ENCODE measurements around the gene CERS4.
"Not testable (repeated sequence)": the region's sequence is repeated elsewhere in the genome, so short reads cannot be mapped to it uniquely, and the experiment has no call there.

Gene CERS4, protein sequence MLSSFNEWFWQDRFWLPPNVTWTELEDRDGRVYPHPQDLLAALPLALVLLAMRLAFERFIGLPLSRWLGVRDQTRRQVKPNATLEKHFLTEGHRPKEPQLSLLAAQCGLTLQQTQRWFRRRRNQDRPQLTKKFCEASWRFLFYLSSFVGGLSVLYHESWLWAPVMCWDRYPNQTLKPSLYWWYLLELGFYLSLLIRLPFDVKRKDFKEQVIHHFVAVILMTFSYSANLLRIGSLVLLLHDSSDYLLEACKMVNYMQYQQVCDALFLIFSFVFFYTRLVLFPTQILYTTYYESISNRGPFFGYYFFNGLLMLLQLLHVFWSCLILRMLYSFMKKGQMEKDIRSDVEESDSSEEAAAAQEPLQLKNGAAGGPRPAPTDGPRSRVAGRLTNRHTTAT

GRCh38 chr19:8208922-8209461 is at the start of gene CERS4:
Gene CERS4 (plus strand): TSS chr19:8209370. CDS start chr19:8251077, 41,707 bp downstream.
- peak; percentile 44 for DNase-seq

DNA sequence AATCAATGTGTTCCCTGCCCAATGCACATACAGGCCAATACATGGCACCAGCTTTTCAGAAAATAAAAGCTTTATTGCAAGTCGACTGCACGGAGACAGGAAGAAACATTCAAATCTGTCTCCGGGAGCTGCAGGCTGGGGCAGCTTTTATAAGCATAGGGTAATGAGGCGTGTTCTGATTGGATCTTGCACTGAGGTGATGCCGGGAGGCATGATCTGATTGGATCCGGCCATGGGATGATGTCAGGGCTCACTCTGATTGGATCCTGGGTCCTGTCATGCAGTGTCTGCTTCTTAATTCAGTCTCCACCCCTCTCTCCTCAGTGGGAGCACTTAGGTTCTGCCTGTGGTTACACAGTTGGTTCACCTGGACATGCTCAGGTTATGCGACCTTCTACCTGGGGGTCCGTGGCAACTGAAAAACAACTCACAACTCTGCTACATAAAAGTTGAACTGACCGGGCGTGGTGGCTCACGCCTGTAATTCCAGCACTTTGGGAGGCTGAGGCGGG is 48.0 kb upstream of the CERS4 start:
- peak; percentile 22 for DNase-seq

DNA sequence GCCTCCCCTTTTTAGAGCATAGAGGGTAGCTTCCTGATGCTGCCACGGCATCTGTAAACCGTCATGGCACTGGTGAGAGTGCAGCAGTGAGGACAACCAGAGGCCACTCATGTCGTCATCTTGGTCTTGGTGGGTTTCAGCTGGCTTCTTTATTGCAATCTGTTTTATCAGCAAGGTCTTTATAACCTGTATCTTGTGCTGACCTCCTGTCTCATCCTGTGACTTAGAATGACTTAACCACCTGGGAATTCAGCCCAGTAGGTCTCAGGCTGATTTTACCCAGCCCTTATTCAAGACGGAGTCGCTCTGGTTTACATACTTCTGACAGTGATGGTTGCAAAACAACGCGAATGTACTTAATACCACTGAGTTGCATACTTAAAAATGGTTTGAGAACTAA is 45.4 kb upstream of the CERS4 start:
- no peak for DNase-seq

DNA sequence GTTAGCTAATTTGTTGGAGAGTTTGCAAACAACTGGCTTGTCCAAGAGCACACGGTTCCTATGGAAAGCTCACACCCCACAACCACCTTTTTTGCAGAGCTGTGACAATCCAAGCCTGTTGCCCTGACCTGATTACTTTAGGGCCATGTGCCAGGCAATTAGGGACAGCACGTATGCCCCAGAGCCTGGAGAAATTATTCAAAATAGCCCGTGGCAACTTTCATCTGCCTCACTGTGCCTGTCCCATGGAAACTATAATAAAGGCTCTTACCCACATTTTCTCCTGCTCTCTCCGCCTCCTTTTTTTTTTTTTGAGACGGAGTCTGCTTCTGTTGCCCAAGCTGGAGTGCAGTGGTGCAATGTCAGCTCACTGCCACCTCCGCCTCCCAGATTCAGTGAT is 41.2 kb upstream of the CERS4 start:
- no peak for DNase-seq

DNA sequence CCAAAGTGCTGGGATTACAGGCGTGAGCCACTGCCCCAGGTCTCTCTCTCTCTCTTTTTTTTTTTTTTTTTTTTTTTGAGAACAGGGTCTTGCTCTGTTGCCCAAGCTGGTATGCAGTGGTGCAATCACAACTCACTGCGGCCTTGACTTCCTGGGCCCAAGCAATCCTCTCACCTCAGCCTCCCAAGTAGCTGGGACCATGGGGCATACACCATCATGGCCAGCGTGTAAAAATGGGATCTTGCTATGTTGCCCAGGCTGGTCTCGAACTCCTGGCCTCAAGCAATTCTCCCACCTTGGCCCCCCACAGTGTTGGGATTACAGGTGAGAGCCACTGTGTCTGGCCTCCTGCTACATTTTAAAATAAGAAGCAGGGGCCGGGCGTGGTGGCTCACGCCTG is 40.6 kb upstream of the CERS4 start:
- DNase-seq = no peak

- no peak for DNase-seq
Measured at GRCh38 chr19:8174706-8175105, 34.5 kb upstream of the CERS4 start.

GRCh38 chr19:8180018-8180417 is 29.2 kb upstream of the CERS4 start:
- DNase-seq = no peak

DNA sequence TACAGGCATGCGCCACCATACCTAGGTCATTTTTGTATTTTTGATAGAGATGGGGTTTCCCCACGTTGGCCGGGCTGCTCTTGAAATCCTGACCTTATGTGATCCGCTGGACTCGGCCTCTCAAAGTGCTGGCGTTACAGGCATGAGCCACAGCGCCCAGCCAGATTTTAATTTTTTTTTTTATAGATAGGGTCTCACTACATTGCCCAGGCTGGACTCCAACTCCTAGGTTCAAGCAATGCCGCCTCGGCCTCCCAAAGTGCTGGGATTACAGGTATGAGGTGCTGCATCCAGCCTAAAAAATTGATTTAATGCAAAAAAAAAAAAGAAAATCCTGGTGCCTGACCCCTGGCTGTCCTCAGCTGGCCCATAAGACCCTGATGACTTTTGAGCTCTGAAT is 24.9 kb upstream of the CERS4 start:
- no peak for DNase-seq

GRCh38 chr19:8185343-8186068 is 23.7 kb upstream of the CERS4 start:
- DNase-seq = no peak

DNA sequence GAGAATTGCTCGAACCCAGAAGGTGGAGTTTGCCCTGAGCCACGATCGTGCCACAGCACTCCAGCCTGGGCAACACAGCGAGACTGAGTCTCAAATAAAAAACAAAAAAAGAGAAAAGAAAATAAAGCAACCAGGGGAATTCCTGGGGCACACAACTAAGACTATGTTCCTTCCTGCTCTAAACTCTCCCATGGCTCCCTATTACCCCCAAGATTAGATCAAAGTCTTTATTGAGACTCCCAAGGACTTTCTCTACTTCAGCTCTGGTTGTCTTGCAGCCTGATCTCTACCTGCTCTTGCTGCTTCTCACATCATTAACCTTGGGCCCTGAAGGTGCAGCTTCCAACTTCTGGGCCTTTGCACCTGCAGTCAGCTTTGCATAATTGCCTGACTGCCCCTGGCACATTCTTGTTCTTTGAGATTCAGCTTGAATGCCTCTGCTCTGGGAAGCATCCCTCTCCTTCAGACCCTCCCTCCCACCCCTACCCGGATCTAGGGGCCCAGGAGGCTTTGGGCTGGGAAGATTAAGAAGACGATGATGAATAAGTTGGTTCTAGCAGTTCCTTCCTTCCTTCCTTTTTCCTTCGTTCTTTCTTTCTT is 16.8 kb upstream of the CERS4 start:
- DNase-seq = no peak

DNA sequence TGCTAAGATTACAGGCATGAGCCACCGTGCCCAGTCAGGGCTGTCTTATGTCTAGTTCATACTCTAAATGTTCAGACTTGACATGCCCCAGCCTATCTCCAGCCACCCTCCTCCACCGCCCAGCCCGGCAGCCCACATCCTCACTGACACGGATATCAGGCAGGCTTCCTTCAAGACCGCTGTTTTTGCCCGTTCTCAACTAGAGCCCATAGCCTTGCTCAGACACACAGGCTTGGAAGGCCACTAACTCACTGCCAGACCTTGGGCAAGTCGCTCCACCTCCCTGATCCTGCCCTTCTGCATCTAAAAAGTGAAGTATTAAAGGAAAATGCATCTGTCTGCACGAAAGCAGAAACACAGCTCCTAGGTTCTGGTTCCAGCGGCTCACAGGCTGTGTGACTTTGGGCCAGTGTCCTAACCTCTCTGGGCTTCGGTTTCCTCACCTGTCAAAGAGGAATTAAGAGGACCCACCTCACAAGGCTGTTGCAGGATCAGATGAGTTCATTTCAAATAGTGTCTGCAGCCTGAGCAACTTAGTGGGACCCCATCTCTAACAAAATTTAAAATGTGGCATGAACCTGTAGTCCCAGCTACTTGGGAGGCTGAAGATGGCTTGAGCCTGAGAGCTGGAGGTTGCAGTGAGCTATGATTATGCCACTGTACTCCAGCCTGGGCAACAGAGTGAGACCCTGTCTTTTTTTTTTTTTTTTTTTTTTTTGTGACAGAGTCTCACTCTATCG is 14.5 kb upstream of the CERS4 start:
- DNase-seq = no peak

DNA sequence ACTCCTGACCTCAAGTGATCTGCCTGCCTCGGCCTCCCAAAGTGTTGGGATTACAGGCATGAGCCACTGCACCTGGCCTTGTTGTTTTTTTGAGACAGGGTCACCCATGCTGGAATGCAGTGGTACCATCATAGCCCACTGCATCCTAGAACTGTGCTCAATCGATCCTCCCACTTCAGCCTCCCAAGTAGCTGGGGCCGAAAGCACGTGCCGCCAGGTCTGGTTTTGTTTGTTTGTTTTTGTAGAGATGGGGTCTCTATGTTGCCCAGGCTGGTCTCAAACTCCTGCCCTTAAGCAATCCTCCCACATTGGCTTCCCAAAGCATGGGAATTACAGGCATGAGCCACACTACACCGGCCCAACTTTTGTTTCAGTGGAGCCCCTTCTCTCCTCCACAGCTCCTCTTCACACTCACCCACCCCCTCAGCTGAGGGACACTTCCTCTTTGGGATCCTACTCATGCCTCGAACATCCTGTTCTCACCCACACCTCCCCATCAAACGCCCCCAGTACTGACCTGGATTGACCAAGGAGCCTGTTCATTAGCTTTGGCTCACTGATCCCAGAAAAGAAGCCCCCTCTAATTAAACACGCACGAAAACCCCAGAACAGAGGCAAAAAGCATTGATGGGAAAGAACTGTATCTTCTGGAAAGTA is 12.8 kb upstream of the CERS4 start:
- no peak for DNase-seq

GRCh38 chr19:8203288-8204120 is 5.7 kb upstream of the CERS4 start:
- DNase-seq = not testable (repeated sequence)

GRCh38 chr19:8204961-8205360 is 4.2 kb upstream of the CERS4 start:
- DNase-seq = no peak

GRCh38 chr19:8206147-8207087 is 2.8 kb upstream of the CERS4 start:
- DNase-seq = no peak

- not testable (repeated sequence) for DNase-seq
Measured at GRCh38 chr19:8207326-8207725, 1.8 kb upstream of the CERS4 start.

DNA sequence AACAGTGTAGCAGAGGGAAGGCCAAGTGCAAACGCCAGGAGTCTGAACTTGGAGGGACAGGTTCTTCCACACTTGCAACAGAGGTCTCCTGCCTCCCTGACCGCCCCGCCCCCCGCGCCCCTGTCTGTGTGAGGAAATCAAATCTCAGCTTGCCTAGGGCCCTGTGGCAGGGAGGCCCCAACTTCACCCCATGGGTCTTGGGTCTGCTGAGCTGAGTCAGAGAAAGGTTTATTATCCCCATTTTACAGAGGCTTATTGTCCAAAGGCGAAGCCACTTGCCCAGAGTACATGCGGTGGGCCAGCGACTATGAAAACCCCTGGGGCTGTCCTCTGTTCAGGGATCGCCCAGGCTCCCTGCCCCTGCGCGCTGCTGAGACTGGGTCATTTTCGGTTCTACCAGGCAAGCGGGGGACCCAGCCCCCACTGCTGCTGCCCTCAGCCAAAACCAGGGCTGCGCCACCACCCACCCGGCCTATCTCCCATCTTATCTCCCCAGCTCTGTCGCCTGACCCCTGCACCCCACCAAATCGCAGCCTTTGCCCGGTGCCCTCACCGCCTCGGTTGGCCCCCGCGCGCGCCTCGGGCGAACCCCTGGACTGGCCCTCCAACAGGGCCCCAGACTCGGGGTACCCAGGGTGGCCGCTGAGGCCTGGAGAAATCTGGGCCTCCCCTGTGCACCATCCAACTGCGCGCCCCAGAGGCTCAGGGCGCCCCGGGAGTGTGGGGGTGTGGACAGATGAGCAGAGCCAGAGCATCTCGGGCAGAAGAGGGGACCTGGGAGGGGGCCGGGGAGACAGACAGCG is 850 bp upstream of the CERS4 start:
- DNase-seq = no peak

- DNase-seq = peak; percentile 9
Measured at GRCh38 chr19:8209462-8210378, 550 bp downstream of the CERS4 start.
